ENCODE results near the gene C1QL2. TPM values are rescaled to one million over a fixed set of nuclear protein-coding genes. Genes with fewer than 3 reads are reported as not detected.

Gene C1QL2
- total RNA-seq = not detected in 2 replicates

DNA sequence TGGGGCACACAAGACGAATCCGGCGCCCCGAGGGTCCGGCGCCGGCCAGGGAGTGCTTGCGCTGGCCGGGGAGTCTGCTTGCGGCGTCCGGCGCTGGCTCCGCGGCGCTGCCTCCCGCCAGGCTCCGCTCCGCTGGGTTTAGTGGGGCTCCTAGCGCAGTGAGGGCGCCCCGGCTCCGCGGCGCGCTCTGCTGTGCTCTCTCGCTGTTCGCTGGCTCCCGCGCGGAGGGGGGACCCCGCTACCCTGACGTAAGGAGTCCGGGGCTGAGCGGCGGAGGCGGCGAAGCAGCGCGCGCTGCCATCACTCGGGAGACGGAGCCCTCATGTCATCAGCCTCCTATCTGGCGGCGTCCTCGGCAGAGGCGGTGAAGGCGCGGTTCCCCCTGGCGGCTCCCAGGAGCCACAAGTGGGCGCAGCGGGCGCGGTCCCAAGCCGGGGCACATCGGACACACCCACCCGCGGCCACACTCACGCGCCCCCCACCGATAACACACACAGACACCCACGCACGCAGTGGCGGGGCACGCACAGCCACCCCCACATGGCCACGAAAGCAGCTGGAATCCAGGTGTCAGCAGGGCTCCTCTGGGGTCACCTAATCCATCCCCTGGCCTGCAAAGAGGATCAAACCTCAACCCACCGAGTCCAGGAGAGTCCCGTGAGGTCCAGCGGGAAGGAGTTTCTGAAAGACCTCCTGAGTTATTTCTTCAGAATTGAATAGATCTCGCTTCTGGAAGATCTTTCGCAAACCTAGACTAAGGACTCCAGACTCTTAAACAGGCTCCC is at the start of gene C1QL2:
Gene C1QL2 (minus strand): TSS at position 189 of the 785 bp plus-strand sequence. CDS start 482 bp downstream, outside the sequence.

Other genes with a start within 250 kb of the C1QL2 start
- not detected in 2 replicates for gene MARCO, start 216.6 kb downstream of the C1QL2 start, total RNA-seq
- gene STEAP3, start 65.1 kb upstream of the C1QL2 start, total RNA-seq = 6.1 and 15.4 TPM in 2 replicates
- 11.0 and 11.7 TPM in 2 replicates for gene C2orf76, start 208.1 kb upstream of the C1QL2 start, total RNA-seq
- gene DBI, start 208.2 kb upstream of the C1QL2 start, total RNA-seq = 101 and 116 TPM in 2 replicates